Activated CD4-positive, alpha-beta memory T cell treated with anti-CD3 and anti-CD28 coated beads, Interleukin-2, amount 10 ng/mL, durations not matched to agents 7 days and 5 days (primary cell): ENCODE results near the gene RASGEF1C. TPM values are rescaled to one million over a fixed set of nuclear protein-coding genes. Genes with fewer than 3 reads are reported as not detected.
A peak's percentile ranks its signal among the peaks of the same experiment; 100 is the strongest.

ENCODE experiments used
- CTCF ChIA-PET: fragments of 350-600 bp; sonication (Branson Sonifier 250); formaldehyde crosslinking; loops from one replicate; lab custom pipeline; 2021; ENCODE audit warnings: antibody characterized with exemption, inconsistent platforms; lab: Charles Lee
- POLR2A ChIA-PET: fragments of 350-600 bp; sonication (Branson Sonifier 250); formaldehyde crosslinking; loops from one replicate; lab custom pipeline; 2021; ENCODE audit warnings: antibody characterized with exemption; lab: Charles Lee
- DNase-seq: peaks from one replicate; pipeline ENCODE4 v3.0.0-alpha.2; 2020
- H3K27ac Mint-ChIP-seq: one replicate; pipeline ENCODE4 v1.8.0; 2021; ENCODE audit warnings: mild to moderate bottlenecking, mixed read lengths
- H3K27me3 Mint-ChIP-seq: one replicate; pipeline ENCODE4 v1.8.0; 2021; ENCODE audit warnings: mixed read lengths
- H3K36me3 Mint-ChIP-seq: one replicate; pipeline ENCODE4 v1.8.0; 2021; ENCODE audit warnings: low read depth, mixed read lengths
- H3K4me1 Mint-ChIP-seq: one replicate; pipeline ENCODE4 v1.8.0; 2021; ENCODE audit warnings: mixed read lengths
- H3K4me3 Mint-ChIP-seq: one replicate; pipeline ENCODE4 v1.8.0; 2021; ENCODE audit warnings: mild to moderate bottlenecking, mixed read lengths
- H3K9me3 Mint-ChIP-seq: one replicate; pipeline ENCODE4 v1.8.0; 2021; ENCODE audit warnings: mixed read lengths
- total RNA-seq, 2 experiments: library from RNA; stranded (reverse); gene quantifications; one replicate each; pipeline ENCODE4 v1.2.3, GENCODE V29; 2021

Gene RASGEF1C
- total RNA-seq, 2 experiments from 2014 or later: not detected

DNA sequence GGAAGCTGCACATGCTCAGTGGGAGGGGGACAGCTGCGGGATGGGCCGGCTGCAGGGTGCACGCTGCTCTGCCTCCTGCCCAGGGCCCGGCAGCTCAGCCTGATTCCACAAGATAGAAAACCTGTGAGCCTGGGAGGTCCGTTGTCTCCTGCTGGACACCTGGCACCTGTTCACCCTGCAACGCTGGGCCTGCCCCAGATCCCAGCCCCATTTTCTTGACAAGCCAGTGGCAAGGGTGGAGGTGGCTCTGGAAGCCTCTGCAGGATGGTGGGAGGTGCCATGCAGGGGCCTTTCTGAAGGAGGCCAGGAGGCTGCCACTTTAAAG is 69.3 kb downstream of the RASGEF1C start:
- Mint-ChIP-seq H3K27me3 (peaks cover 2% of the 10 kb centered on the region), H3K9me3 (no peaks in the 10 kb centered on the region), H3K4me1 (peaks cover 10% of the 10 kb centered on the region), H3K4me3 (no peak overlapping the region), H3K27ac (no peak overlapping the region), H3K36me3 (no peaks in the 10 kb centered on the region)
- ChIA-PET POLR2A (no interaction called here), CTCF (no interaction called here)
- DNase-seq: peak; percentile 9

DNA sequence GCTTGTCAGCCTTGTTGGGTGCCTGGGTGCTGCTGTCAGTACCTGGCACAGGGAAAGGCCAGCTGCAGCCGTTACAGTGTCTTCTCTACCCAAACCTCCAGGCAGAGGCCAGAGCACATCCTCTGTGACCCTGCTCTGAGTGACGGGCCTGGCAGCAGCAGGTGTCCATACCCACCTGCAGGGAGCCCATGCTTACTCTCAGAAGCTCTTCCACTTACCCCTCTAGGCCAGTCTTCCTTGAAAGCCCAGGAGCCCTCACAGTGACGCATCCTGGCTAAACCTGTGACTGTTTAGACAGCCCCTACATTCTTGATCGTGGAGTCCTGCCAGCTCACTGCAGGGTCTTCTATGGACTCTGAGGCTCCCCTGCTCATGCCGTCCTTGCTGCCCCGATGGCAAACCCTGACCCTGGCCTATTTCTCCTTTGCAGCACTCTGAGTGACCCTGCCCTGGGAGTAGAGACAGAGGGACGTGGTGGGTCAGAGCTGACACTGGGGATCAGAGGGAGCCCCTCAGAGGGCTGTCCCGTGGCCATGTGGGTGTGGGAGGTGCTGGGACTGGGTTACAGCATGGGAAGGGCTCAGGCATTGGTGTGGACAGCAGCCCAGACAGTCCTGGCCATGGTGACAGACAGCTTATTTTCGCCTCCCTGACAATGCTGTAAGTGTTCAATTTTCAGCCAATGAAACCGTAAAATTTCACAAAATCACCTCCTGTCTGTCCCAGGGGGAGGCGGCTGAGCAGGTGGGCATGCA is 69.9 kb downstream of the RASGEF1C start:
- Mint-ChIP-seq H3K9me3 (no peaks in the 10 kb centered on the region), H3K36me3 (no peaks in the 10 kb centered on the region), H3K4me3 (no peak overlapping the region), H3K27me3 (peaks cover 2% of the 10 kb centered on the region), H3K4me1 (peaks cover 11% of the 10 kb centered on the region), H3K27ac (no peak overlapping the region)
- CTCF ChIA-PET: no interaction called here
- POLR2A ChIA-PET: no interaction called here
- DNase-seq: peak; percentile 9

DNA sequence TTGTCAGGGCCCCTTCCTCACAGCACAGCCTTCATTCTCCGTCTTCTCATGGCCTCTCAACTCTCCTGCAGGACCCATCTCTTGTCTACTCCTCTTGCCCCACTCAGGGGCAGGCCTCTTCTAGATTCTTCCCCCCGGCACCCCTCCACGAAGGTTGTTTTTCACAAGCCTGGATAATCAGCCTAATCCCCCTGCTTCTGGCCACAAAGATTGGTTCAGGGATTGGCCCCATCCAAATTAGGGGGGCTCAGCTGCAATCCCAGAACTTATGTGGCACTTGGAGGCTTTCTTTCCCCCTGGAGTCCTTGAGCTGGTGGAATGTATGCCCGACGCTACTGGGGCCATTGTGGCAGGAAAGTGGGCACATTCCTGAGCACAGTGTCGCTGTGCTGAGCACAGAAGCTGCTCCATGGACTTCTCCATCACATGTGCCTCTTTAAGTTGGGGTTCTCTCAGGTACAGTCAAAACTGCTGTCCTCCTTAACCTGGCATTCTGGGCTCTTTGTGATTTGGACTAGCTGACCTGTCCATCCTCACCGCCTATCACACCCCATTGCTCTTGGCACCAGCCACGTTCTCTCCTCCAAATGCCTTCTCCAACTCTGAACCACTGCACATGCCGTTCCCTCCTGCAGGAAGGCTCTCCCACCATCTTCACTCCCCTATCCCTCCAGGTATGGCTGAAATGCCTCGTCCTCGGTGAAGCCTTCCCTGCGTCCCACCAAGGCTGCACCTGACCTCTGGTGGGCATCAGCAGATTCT is 70.6 kb downstream of the RASGEF1C start:
- Mint-ChIP-seq H3K4me1 (peaks cover 11% of the 10 kb centered on the region), H3K9me3 (no peaks in the 10 kb centered on the region), H3K36me3 (no peaks in the 10 kb centered on the region), H3K4me3 (no peak overlapping the region), H3K27me3 (peaks cover 2% of the 10 kb centered on the region), H3K27ac (no peak overlapping the region)
- ChIA-PET CTCF (no interaction called here), POLR2A (no interaction called here)
- DNase-seq: peak; percentile 11

DNA sequence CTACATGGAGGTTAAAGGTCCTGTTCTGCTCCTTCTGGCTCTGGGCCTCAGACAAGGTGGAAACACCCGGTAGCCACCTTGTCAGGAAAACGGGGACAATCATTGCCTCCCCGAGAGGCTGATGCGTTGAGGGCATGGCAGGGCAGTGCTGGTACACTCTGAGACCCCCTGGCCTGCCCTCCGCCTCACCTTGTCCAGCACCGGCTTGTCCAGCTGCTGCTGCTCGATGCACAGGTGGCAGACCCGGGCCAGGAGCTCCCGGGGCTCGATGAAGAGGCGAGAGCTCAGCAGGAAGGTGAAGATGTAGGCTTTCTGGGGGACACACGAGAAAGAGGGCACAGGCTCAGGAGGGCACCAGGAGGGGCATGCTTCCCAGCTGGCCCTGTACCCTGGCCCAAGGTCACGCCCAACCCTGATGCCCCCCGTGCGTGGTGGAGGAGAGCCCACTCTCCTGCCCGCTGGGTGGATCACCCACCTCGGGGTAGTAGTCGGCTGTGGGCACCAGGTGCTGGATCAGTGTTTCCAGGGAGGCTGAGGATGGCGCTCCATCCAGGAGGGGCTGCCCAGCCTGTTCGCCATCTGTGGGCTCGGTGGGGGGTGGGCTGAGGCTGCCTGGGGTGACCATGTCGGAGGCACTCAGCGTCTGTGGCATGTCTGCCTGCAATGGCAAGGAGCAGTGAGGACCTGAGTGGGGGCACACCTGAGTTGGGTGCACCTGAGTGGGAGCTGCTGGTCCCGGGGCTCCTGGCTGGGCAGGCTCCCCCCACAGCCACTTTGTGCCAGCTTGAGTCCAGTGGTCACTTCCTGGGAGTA is 71.4 kb downstream of the RASGEF1C start:
- ChIA-PET CTCF (no interaction called here), POLR2A (no interaction called here)
- H3K36me3 Mint-ChIP-seq: no peaks in the 10 kb centered on the region

DNA sequence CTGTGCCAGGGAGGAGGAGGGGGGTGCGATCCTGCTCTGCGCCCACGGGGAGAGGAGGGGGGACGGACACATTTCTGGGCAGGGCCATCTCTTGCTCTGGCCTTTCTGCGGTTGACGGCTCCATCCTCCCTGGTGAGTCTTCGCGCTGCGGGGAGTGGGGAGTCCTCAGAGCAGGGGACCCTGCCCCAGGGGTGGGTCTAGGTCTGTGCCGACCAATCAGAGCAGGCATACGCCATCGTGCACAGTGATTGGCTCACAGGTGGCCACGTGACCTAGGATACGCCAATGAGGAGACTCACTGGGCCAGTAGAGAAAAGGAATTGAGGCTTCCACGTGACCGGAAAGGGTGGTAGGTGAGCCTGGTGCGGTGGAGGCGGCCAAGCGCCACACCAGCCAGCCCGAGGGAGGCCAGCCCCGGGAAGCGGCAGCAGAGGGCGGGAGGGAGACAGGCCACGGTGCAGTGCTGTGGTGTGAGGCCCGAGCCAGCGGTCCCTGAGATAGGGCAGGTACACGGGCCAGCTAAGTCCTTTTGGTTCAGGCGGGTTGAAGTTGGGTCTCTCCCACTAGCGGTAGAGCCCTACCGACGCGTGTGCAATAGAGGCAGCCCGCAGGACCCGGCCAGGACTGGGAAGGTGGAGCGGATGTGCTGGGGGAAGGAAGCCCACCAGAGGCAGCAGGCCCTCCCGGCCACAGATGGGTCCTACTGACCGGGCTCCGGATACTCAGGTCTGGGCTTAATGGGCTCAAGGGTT is 72.2 kb downstream of the RASGEF1C start:
- Mint-ChIP-seq H3K27me3 (no peaks in the 10 kb centered on the region), H3K4me1 (peaks cover 11% of the 10 kb centered on the region), H3K4me3 (no peak overlapping the region), H3K27ac (no peak overlapping the region), H3K36me3 (no peaks in the 10 kb centered on the region), H3K9me3 (no peaks in the 10 kb centered on the region)
- ChIA-PET CTCF (no interaction called here), POLR2A (no interaction called here)
- no peak for DNase-seq

More for the DNA sequence above, 71.4 kb downstream of the RASGEF1C start:
- no peaks in the 10 kb centered on the region for H3K9me3 Mint-ChIP-seq
- no peak overlapping the region for H3K4me3 Mint-ChIP-seq
- DNase-seq: peak; percentile 9
- no peak overlapping the region for H3K27ac Mint-ChIP-seq
- H3K27me3 Mint-ChIP-seq: peaks cover 2% of the 10 kb centered on the region
- peaks cover 11% of the 10 kb centered on the region for H3K4me1 Mint-ChIP-seq

DNA sequence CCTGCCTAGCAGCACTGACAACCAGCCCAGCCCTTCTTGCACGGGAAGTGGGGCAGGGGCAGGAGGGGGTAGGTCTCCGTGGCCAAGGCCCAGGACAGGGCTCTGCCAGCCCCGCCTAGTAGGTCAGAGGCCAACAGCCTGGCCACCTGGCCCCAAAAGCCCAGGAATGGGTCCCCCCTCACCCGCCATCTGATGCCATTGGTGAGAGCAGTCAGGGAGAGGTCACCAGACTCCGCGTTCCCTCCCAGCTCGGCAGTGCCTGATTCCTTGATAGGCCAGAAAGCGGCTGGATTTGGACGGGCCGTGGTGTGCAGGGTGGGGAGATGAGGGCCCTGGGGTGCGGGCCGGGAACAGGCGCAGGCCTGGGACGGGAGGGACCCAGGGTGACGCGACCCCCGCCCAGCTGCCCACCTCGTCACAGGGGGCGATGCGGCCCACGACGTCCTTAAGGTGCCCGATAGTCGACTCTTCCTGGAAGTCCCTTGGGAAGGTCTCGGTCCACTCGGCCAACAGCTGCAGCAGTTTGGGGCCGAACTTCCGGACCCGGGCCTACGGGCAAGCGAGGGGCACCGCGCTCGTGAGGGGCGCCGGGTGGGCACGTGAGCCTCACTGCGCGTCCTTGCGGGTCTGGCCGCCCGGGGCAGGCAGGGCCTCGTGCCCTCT is 72.9 kb downstream of the RASGEF1C start:
- POLR2A ChIA-PET: no interaction called here
- Mint-ChIP-seq H3K4me3 (no peak overlapping the region), H3K27ac (no peak overlapping the region), H3K4me1 (peaks cover 11% of the 10 kb centered on the region), H3K9me3 (no peaks in the 10 kb centered on the region), H3K27me3 (no peaks in the 10 kb centered on the region), H3K36me3 (no peaks in the 10 kb centered on the region)
- peak; percentile 9 for DNase-seq
- CTCF ChIA-PET: no interaction called here

DNA sequence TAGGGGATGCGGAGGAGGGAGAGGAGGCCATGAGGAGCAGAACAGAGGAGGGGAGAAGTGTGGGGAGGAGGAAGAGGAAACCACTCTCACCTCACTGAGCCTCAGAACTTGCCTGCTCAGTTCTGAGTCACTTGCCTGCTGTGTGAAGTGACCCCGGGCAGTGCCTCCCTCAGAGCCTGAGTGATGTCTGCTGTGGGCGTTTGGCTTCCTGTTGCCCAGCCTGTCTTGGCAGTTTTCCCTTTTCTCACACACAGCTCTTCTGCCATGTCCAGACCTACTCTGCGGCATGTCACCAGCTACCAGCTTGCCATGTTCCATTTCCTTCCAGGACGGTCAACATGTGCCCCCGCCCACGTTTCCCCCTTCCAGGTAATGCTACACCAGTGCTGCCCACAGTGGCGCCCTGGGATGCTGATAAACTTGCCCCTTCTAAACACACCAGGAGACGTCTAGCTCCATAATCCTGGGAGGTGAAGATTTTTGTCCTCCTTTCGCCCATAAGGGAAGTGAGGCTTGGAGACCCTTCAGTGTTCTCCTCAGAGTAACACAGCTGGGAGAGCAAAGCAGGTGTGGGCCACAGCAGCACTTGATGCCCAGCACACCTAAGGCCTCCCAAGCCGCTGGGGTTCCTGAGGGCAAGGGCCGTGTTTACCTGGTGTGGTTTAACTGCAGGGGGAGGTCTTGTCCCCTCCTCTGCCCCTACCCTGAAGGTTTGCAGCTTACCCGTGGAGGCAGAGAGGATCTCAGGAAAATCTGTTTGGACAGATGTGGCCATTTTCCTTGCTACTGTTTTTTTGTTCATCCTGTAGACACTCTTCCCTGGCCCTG is 73.7 kb downstream of the RASGEF1C start:
- H3K36me3 Mint-ChIP-seq: no peaks in the 10 kb centered on the region
- no peak overlapping the region for H3K4me3 Mint-ChIP-seq
- ChIA-PET POLR2A (no interaction called here), CTCF (no interaction called here)
- peaks cover 11% of the 10 kb centered on the region for H3K4me1 Mint-ChIP-seq
- H3K27me3 Mint-ChIP-seq: no peaks in the 10 kb centered on the region
- no peak overlapping the region for H3K27ac Mint-ChIP-seq
- peak; percentile 32 for DNase-seq
- H3K9me3 Mint-ChIP-seq: no peaks in the 10 kb centered on the region

DNA sequence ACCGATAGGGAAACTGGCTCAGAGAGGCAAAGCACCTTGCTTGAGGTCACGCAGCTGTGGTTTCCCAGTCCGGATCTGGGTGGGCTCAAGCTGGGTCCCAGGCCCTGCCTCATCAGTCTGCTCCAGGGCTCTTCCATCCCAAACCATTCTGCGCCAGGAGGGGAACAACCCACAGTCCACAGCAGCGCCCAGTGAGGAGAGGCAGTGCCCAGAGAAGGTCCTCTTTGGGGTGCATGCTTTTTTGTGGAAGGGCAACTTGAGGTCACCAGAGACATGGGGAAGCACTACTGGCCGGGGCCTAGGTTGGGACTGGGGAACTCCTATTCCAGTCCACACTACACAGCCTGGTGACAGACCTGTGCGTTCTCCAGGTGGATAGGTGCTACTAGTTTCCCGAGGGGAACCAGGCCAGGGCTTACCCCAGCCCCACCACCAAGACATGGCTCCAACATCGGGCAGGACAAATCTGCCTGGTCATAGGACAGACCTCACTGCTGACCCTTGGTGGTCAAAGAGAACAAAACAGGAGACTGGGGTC is 75.0 kb downstream of the RASGEF1C start:
- no peaks in the 10 kb centered on the region for H3K36me3 Mint-ChIP-seq
- peaks cover 11% of the 10 kb centered on the region for H3K4me1 Mint-ChIP-seq
- ChIA-PET POLR2A (no interaction called here), CTCF (no interaction called here)
- H3K9me3 Mint-ChIP-seq: no peaks in the 10 kb centered on the region
- no peak overlapping the region for H3K4me3 Mint-ChIP-seq
- H3K27me3 Mint-ChIP-seq: no peaks in the 10 kb centered on the region
- no peak overlapping the region for H3K27ac Mint-ChIP-seq
- no peak for DNase-seq

DNA sequence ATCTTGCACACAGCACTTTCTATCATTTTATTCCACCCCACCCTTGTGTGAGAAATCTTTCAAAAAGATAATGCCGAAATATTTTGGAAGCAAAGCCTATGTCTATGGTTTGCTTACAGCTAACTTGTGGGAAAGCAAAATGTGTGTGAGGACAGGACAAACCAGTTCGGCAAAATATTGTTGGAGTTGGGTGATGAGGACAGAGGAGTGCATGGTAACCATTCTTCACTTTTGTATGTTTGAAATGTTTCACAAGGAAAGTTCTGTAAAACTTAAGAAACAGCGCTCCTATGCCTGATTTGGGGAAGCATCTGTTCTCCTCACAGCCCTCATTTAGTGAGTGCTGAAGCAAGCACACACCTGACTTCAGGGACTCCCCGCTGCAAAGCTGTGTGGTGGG is 75.5 kb downstream of the RASGEF1C start:
- Mint-ChIP-seq H3K9me3 (no peaks in the 10 kb centered on the region), H3K27ac (no peak overlapping the region)
- CTCF ChIA-PET: no interaction called here

DNA sequence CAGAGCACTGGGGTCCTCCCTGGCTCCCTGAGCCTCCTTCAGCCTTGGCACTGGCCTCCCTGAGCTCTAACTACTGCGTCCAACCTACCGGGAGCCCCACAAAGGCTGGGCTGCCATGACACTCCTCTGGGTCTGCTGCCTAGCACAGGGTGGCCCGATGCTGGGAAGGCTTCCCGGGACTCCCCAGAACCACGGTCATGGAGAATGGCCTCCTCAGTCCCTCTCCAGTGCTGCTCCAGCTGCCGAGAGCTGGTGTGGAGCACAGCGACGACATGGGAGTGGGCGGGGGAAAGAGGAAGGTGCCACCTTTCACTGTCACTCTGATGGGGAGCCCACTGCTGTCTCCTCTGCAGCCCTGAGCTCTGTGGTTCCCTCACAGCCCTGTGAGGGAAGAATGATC is 76.0 kb downstream of the RASGEF1C start:
- peaks cover 11% of the 10 kb centered on the region for H3K4me1 Mint-ChIP-seq
- no peak for DNase-seq
- ChIA-PET POLR2A (no interaction called here), CTCF (no interaction called here)
- H3K4me3 Mint-ChIP-seq: no peak overlapping the region
- no peaks in the 10 kb centered on the region for H3K27me3 Mint-ChIP-seq
- H3K27ac Mint-ChIP-seq: no peak overlapping the region
- no peaks in the 10 kb centered on the region for H3K9me3 Mint-ChIP-seq
- H3K36me3 Mint-ChIP-seq: no peaks in the 10 kb centered on the region

More for the DNA sequence above, 75.5 kb downstream of the RASGEF1C start:
- Mint-ChIP-seq H3K4me3 (no peak overlapping the region), H3K27me3 (no peaks in the 10 kb centered on the region), H3K4me1 (peaks cover 11% of the 10 kb centered on the region), H3K36me3 (no peaks in the 10 kb centered on the region)
- POLR2A ChIA-PET: no interaction called here
- no peak for DNase-seq

DNA sequence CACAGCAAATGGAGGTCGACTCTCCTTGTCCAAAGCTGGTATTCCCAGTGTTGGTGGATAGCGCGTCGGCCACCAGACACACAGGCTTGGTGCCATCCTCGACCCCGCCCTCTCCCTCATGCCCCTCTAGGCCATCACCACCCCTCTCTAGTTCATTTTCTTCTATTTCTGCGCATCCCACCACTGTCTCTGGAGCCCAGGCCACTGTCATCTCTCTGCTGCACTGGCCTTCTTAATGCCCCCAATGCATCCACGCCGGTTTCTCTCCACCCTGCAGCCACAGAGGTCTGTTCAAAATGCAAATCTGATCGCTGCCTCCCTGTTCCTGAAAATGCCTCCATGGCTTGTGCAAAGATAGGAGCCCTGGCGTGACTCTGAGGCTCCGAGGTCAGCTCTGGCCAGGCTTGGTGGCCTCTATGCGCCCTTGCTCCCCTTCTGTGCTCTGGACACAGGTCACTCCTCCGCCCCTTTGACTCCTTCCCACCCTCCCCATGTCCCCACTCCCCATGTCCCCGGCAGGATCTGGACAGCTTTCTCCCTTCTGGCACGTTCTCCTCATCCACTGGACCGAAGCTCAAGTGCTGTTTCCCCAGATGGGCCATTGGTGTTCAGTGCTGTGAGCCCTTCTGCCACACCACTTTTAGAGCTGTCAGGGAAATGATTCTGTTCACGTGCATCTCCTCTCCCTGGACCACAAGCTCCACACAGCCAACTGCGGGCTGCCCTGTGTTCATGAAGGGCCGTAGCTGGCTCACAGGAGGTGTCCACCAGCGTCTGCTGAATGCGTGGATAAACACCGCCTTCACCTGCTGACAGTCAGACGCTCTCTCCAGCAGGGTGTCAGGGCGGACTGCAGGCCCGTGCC is 77.9 kb downstream of the RASGEF1C start:
- DNase-seq: peak; percentile 10
- ChIA-PET CTCF (interaction anchor here (0.6 kb wide), 1 partner anchor 314 kb away, joined by 3 read pairs; no protein-coding TSS in a partner anchor), POLR2A (no interaction called here)
- H3K4me3 Mint-ChIP-seq: no peak overlapping the region
- H3K9me3 Mint-ChIP-seq: no peaks in the 10 kb centered on the region
- no peak overlapping the region for H3K27ac Mint-ChIP-seq
- peaks cover 11% of the 10 kb centered on the region for H3K4me1 Mint-ChIP-seq
- H3K27me3 Mint-ChIP-seq: no peaks in the 10 kb centered on the region
- no peaks in the 10 kb centered on the region for H3K36me3 Mint-ChIP-seq
